ENCODE measurements around the gene B4GALNT2.

- TF ChIP-seq EZH2 (optimal IDR thresholded peaks at IDR 0.05; ENCODE audit: low read depth, low read length) = no peak
- TF ChIP-seq CTCF (IDR thresholded peaks at IDR 0.05; ENCODE audit: low read length) = no peak
- TF ChIP-seq EZH2phosphoT487 (IDR thresholded peaks at IDR 0.05; ENCODE audit: low read length) = no peak
Observed at GRCh38 chr17:49190932-49191331, 58.4 kb downstream of the B4GALNT2 start.

Measured in MM.1S (cell line).